8988T (cell line): ENCODE results near the gene ZSWIM7.

Source experiments
- DNase-seq: peaks from one replicate; pipeline ENCODE4 v3.0.0; 2011

Gene ZSWIM7

GRCh38 chr17:15928286-15928785, 71.2 kb downstream of the ZSWIM7 start:
- DNase-seq = no peak
